Tibial artery (tissue), 4 donors: ENCODE measurements around the gene MALAT1.
A peak's percentile ranks its signal among the peaks of the same experiment; 100 is the strongest.

Experiments used
- DNase-seq, 2 donors: peaks; one replicate each; pipeline ENCODE4 v3.0.0-alpha.2; 2019
- H3K27ac ChIP-seq, 2 donors: fragments of 200-600 bp; sonication (generic) in 1 of 2; 1 replicate in 1 of 2; 2 replicates in 1 of 2; pipeline ENCODE4 v1.5.1; 2018 to 2019; ENCODE audit warnings: mild to moderate bottlenecking in 1 of 2
- H3K27me3 ChIP-seq, 2 donors: fragments of 200-600 bp; sonication (generic) in 1 of 2; one replicate each; pipeline versions ENCODE4 v1.5.1 to v1.6.0; 2016 to 2019
- H3K36me3 ChIP-seq, 3 donors: fragments of 200-600 bp; sonication (generic) in 2 of 3; one replicate each; pipeline ENCODE4 v1.5.1; 2016 to 2019; ENCODE audit warnings: mild to moderate bottlenecking in 2 of 3
- H3K4me1 ChIP-seq, 4 donors: fragments of 200-600 bp; sonication (generic) in 2 of 4; 1 replicate in 3 of 4; 2 replicates in 1 of 4; pipeline ENCODE4 v1.5.1; 2016 to 2019
- H3K4me3 ChIP-seq, 2 donors: fragments of 200-600 bp; sonication (generic) in 1 of 2; 1 replicate in 1 of 2; 2 replicates in 1 of 2; pipeline ENCODE4 v1.5.1; 2018 to 2019; ENCODE audit warnings: mild to moderate bottlenecking in 2 of 2
- H3K9me3 ChIP-seq, 3 donors: fragments of 200-600 bp; sonication (generic) in 1 of 3; one replicate each; pipeline ENCODE4 v1.5.1; 2016 to 2019
- CTCF ChIP-seq, 2 experiments: fragments of 200-600 bp in 1 of 2; fragments of 450-650 bp in 1 of 2; IDR thresholded peaks; one replicate each; pipeline ENCODE4 v1.5.1; 2017 to 2019; ENCODE audit warnings: antibody characterized with exemption in 2 of 2, mild to moderate bottlenecking in 1 of 2, moderate library complexity in 1 of 2
- intact Hi-C: fragments of 100-400 bp; cut with DNase I; formaldehyde crosslinking; loops from one replicate; pipeline ENCODE4 v1.15.0; 2023; ENCODE audit warnings: low total_unique reads

The MALAT1 gene

GRCh38 chr11:65502555-65503367, 3.9 kb downstream of the MALAT1 start:
- peaks cover 61 to 66% (median 65%) of the 10 kb centered on the region in 3 donors for H3K36me3 ChIP-seq
- no peak for TF ChIP-seq CTCF (IDR thresholded peaks at IDR 0.05)
- H3K9me3 ChIP-seq = no peaks in the 10 kb centered on the region
- intact Hi-C loops = no loop called here
- H3K4me1 ChIP-seq = peaks cover 0 to 40% (median 11%) of the 10 kb centered on the region in 4 donors
- H3K4me3 ChIP-seq = peak overlapping the region; percentile 74 to 86
- peak overlapping the region; percentile 99 for H3K27ac ChIP-seq
- DNase-seq = peak in 1 of 2 donors; percentile 18
- H3K27me3 ChIP-seq = no peaks in the 10 kb centered on the region

- DNase-seq = no peak
- Histone ChIP-seq H3K4me1 (peaks cover 0 to 37% (median 12%) of the 10 kb centered on the region in 4 donors), H3K27ac (peak overlapping the region; percentile 99), H3K27me3 (no peaks in the 10 kb centered on the region), H3K4me3 (peak overlapping the region; percentile 74 to 86), H3K9me3 (no peaks in the 10 kb centered on the region), H3K36me3 (peaks cover 61 to 66% (median 65%) of the 10 kb centered on the region in 3 donors)
- intact Hi-C loops = no loop called here
- TF ChIP-seq CTCF (IDR thresholded peaks at IDR 0.05) = no peak
These were observed 4.6 kb downstream of the MALAT1 start for GRCh38 chr11:65503368-65503948.

GRCh38 chr11:65503949-65504673, 5.3 kb downstream of the MALAT1 start:
- intact Hi-C loops = no loop called here
- no peak for TF ChIP-seq CTCF (IDR thresholded peaks at IDR 0.05)
- Histone ChIP-seq H3K4me1 (peaks cover 0 to 41% (median 14%) of the 10 kb centered on the region in 4 donors), H3K36me3 (peaks cover 61 to 66% (median 65%) of the 10 kb centered on the region in 3 donors), H3K4me3 (peak overlapping the region; percentile 74 to 86), H3K27me3 (no peaks in the 10 kb centered on the region), H3K9me3 (no peaks in the 10 kb centered on the region), H3K27ac (peak overlapping the region; percentile 99)
- no peak for DNase-seq

- H3K27ac ChIP-seq = peak overlapping the region; percentile 99
- intact Hi-C loops = loop anchor here (5.0 kb wide), 1 partner anchor 33 kb away; no protein-coding TSS in a partner anchor
- no peaks in the 10 kb centered on the region for H3K9me3 ChIP-seq
- DNase-seq = peak in 1 of 2 donors; percentile 55
- peaks cover 61 to 66% (median 65%) of the 10 kb centered on the region in 3 donors for H3K36me3 ChIP-seq
- H3K4me1 ChIP-seq = peaks cover 0 to 41% (median 14%) of the 10 kb centered on the region in 4 donors
- H3K4me3 ChIP-seq = peak overlapping the region; percentile 74 to 86
- no peaks in the 10 kb centered on the region for H3K27me3 ChIP-seq
- TF ChIP-seq CTCF (IDR thresholded peaks at IDR 0.05) = no peak
These were observed 6.0 kb downstream of the MALAT1 start for GRCh38 chr11:65504674-65505465.
